Fibroblast of lung (primary cell): Measurements from ENCODE around the gene LAMA5.

ENCODE experiments used
- EZH2 ChIP-seq: IDR thresholded peaks from 2 replicates; pipeline ENCODE4 v1.5.1; 2012; ENCODE audit warnings: low read length, control low read depth, mild to moderate bottlenecking; ENCODE audit errors: missing control alignments
- TF ChIP-seq, protein P1 (sequence below), 2 donors: IDR thresholded peaks in 1 of 2; conservative IDR thresholded peaks in 1 of 2; 1 replicate in 1 of 2; 2 replicates in 1 of 2; pipeline ENCODE4 v1.5.1; 2011 to 2012; ENCODE audit warnings: low read length in 2 of 2, control low read depth in 1 of 2, inconsistent platforms in 1 of 2, low read depth in 1 of 2, mild to moderate bottlenecking in 1 of 2

- TF ChIP-seq, protein P1, sequence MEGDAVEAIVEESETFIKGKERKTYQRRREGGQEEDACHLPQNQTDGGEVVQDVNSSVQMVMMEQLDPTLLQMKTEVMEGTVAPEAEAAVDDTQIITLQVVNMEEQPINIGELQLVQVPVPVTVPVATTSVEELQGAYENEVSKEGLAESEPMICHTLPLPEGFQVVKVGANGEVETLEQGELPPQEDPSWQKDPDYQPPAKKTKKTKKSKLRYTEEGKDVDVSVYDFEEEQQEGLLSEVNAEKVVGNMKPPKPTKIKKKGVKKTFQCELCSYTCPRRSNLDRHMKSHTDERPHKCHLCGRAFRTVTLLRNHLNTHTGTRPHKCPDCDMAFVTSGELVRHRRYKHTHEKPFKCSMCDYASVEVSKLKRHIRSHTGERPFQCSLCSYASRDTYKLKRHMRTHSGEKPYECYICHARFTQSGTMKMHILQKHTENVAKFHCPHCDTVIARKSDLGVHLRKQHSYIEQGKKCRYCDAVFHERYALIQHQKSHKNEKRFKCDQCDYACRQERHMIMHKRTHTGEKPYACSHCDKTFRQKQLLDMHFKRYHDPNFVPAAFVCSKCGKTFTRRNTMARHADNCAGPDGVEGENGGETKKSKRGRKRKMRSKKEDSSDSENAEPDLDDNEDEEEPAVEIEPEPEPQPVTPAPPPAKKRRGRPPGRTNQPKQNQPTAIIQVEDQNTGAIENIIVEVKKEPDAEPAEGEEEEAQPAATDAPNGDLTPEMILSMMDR (conservative IDR thresholded peaks at IDR 0.05 in 1 of 2, IDR thresholded peaks at IDR 0.05 in 1 of 2; ENCODE audit: low read depth in 1 of 2, low read length in 2 of 2): no peak
- TF ChIP-seq EZH2: no peak
These were observed 10.4 kb downstream of the LAMA5 start for GRCh38 chr20:62356589-62357186.
